ENCODE results near the gene RFTN2.
A peak's percentile ranks its signal among the peaks of the same experiment; 100 is the strongest.
"Not testable (repeated sequence)": the region's sequence is repeated elsewhere in the genome, so short reads cannot be mapped to it uniquely, and the experiment has no call there.

RFTN2 gene

GRCh38 chr2:197599285-197599965 lies 76.0 kb downstream of the RFTN2 start:
- DNase-seq, result peak; percentile 27

GRCh38 chr2:197598450-197598849 lies 76.9 kb downstream of the RFTN2 start:
- DNase-seq, result no peak

- DNase-seq, result no peak
Observed at GRCh38 chr2:197597166-197597565, 78.2 kb downstream of the RFTN2 start.

- DNase-seq, result no peak
Observed at GRCh38 chr2:197596766-197597165, 78.6 kb downstream of the RFTN2 start.

GRCh38 chr2:197591339-197592072 lies 83.9 kb downstream of the RFTN2 start:
- no peak for DNase-seq

- not testable (repeated sequence) for DNase-seq
Observed at GRCh38 chr2:197587255-197587654, 88.1 kb downstream of the RFTN2 start.

- not testable (repeated sequence) for DNase-seq
Observed at GRCh38 chr2:197580166-197580565, 95.2 kb downstream of the RFTN2 start.

- not testable (repeated sequence) for DNase-seq
Observed at GRCh38 chr2:197578294-197578693, 97.1 kb downstream of the RFTN2 start.

- no peak for DNase-seq
Observed at GRCh38 chr2:197577446-197577845, 97.9 kb downstream of the RFTN2 start.

- no peak for DNase-seq
Observed at GRCh38 chr2:197576631-197577030, 98.8 kb downstream of the RFTN2 start.

GRCh38 chr2:197575987-197576386 lies 99.4 kb downstream of the RFTN2 start:
- no peak for DNase-seq

- no peak for DNase-seq
Observed at GRCh38 chr2:197573608-197574007, 101.8 kb downstream of the RFTN2 start.

GRCh38 chr2:197571627-197572271 lies 103.6 kb downstream of the RFTN2 start:
- no peak for DNase-seq

GRCh38 chr2:197560146-197560665 lies 115.2 kb downstream of the RFTN2 start:
- no peak for DNase-seq

- no peak for DNase-seq
Observed at GRCh38 chr2:197559681-197560080, 115.7 kb downstream of the RFTN2 start.

- no peak for DNase-seq
Observed at GRCh38 chr2:197558393-197558792, 117.0 kb downstream of the RFTN2 start.

GRCh38 chr2:197556456-197556855 lies 118.9 kb downstream of the RFTN2 start:
- DNase-seq, result no peak

- DNase-seq, result no peak
Observed at GRCh38 chr2:197555467-197555866, 119.9 kb downstream of the RFTN2 start.

GRCh38 chr2:197551260-197551659 lies 124.1 kb downstream of the RFTN2 start:
- DNase-seq, result not testable (repeated sequence)

GRCh38 chr2:197548582-197548981 lies 126.8 kb downstream of the RFTN2 start:
- no peak for DNase-seq

- DNase-seq, result no peak
Observed at GRCh38 chr2:197547163-197547900, 128.1 kb downstream of the RFTN2 start.

- DNase-seq, result no peak
Observed at GRCh38 chr2:197543206-197543605, 132.2 kb downstream of the RFTN2 start.

- no peak for DNase-seq
Observed at GRCh38 chr2:197539734-197540133, 135.7 kb downstream of the RFTN2 start.

All from stimulated activated CD4-positive, alpha-beta T cell treated with anti-CD3 and anti-CD28 coated beads, Interleukin-1b, Interleukin-23, amount 100 ng/mL, for 48 hours (primary cell).